ENCODE results near the gene ZNF496.
"Not testable (repeated sequence)": the region's sequence is repeated elsewhere in the genome, so short reads cannot be mapped to it uniquely, and the experiment has no call there.

The ZNF496 gene

GRCh38 chr1:247274605-247275256 is 56.9 kb downstream of the ZNF496 start:
- Histone ChIP-seq H3K36me3 (ENCODE audit: control insufficient read depth, insufficient read depth, low read length) (no peaks in the 10 kb centered on the region), H3K27ac (ENCODE audit: low read depth, low read length, severe bottlenecking) (no peak overlapping the region), H3K9me3 (ENCODE audit: control insufficient read depth, low read length) (peaks cover 4% of the 10 kb centered on the region), H3K4me1 (ENCODE audit: control insufficient read depth, insufficient read depth, low read length, poor library complexity, severe bottlenecking) (no peaks in the 10 kb centered on the region), H3K4me3 (ENCODE audit: extremely low read depth, insufficient read depth, low read length, poor library complexity, severe bottlenecking) (no peak overlapping the region)
- 90 to 93% methylated on average over 2 to 3 of the region's 3 CpGs for WGBS, 2 experiments (ENCODE audit: insufficient coverage in 2 of 2)

DNA sequence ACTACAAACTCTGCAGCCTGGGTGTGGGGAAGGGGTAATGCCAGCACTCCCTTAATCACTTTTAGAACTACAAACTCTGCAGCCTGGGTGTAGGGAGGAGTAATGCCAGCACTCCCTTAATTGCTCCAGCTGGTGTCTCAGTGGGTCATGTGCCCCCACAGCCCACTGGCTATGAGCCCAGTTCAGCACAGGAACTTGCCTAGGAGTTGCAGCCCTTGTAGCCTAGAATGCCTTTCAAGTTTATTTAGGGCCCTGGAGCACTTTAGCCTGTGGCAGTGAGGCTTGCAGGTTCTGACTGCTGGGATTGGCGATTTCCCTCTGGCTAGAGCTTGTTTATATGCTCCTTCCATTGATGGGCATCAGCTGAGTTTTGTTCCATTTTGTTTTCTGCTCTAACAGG is 58.7 kb downstream of the ZNF496 start:
- 67% methylated on average over 1 of the region's 1 CpG; no CpG with 5 or more reads in 1 of the 2 experiments for WGBS, 2 experiments (ENCODE audit: insufficient coverage in 2 of 2)
- no peaks in the 10 kb centered on the region for H3K36me3 ChIP-seq (ENCODE audit: control insufficient read depth, insufficient read depth, low read length)
- H3K27ac ChIP-seq (ENCODE audit: low read depth, low read length, severe bottlenecking) = no peak overlapping the region
- H3K9me3 ChIP-seq (ENCODE audit: control insufficient read depth, low read length) = peaks cover 4% of the 10 kb centered on the region
- H3K4me3 ChIP-seq (ENCODE audit: extremely low read depth, insufficient read depth, low read length, poor library complexity, severe bottlenecking) = no peak overlapping the region
- no peaks in the 10 kb centered on the region for H3K4me1 ChIP-seq (ENCODE audit: control insufficient read depth, insufficient read depth, low read length, poor library complexity, severe bottlenecking)

DNA sequence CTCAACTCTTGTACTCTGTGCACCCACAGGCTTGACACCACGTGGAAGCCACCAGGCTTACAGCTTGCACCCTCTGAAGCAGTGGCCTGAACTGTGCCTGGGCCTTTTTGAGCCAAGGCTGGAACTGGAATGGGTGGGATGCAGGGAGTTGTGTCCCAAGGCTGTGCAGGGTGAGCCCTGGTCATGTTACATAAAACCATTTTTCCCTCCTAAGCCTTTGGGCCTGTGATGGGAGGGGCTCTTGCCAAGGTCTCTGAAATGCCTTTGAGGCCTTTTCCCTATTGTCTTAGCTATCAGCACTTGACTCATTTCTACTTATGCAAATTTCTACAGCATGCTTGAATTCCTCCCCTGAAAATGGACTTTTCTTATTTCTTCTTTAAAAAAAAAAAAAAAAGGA is 61.7 kb downstream of the ZNF496 start:
- H3K4me3 ChIP-seq (ENCODE audit: extremely low read depth, insufficient read depth, low read length, poor library complexity, severe bottlenecking) = no peak overlapping the region
- no peaks in the 10 kb centered on the region for H3K4me1 ChIP-seq (ENCODE audit: control insufficient read depth, insufficient read depth, low read length, poor library complexity, severe bottlenecking)
- no peaks in the 10 kb centered on the region for H3K36me3 ChIP-seq (ENCODE audit: control insufficient read depth, insufficient read depth, low read length)
- 75 to 80% methylated on average over 1 of the region's 1 CpG for WGBS, 2 experiments (ENCODE audit: insufficient coverage in 2 of 2)
- H3K9me3 ChIP-seq (ENCODE audit: control insufficient read depth, low read length) = peaks cover 4% of the 10 kb centered on the region
- no peak overlapping the region for H3K27ac ChIP-seq (ENCODE audit: low read depth, low read length, severe bottlenecking)

DNA sequence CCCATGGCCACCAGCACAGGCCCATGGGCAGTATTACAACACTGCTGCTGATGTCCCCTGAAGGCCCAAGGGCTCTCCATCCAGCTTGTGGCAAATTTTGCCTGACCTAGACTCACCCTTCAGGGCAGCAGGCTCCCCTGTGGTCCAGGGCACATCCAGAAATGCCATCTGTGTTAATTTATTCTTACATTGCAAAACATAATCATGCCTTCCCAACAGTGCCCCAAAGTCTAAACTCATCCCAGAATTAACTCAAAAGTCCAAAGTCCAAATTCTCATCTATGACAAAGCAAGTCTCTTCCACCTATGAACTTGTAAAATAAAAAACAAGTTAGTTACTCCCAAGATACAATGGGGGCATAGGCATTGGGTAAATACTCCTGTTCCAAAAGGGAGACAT is 62.5 kb downstream of the ZNF496 start:
- Histone ChIP-seq H3K9me3 (ENCODE audit: control insufficient read depth, low read length) (peaks cover 4% of the 10 kb centered on the region), H3K27ac (ENCODE audit: low read depth, low read length, severe bottlenecking) (no peak overlapping the region), H3K4me3 (ENCODE audit: extremely low read depth, insufficient read depth, low read length, poor library complexity, severe bottlenecking) (no peak overlapping the region), H3K36me3 (ENCODE audit: control insufficient read depth, insufficient read depth, low read length) (no peaks in the 10 kb centered on the region), H3K4me1 (ENCODE audit: control insufficient read depth, insufficient read depth, low read length, poor library complexity, severe bottlenecking) (no peaks in the 10 kb centered on the region)

DNA sequence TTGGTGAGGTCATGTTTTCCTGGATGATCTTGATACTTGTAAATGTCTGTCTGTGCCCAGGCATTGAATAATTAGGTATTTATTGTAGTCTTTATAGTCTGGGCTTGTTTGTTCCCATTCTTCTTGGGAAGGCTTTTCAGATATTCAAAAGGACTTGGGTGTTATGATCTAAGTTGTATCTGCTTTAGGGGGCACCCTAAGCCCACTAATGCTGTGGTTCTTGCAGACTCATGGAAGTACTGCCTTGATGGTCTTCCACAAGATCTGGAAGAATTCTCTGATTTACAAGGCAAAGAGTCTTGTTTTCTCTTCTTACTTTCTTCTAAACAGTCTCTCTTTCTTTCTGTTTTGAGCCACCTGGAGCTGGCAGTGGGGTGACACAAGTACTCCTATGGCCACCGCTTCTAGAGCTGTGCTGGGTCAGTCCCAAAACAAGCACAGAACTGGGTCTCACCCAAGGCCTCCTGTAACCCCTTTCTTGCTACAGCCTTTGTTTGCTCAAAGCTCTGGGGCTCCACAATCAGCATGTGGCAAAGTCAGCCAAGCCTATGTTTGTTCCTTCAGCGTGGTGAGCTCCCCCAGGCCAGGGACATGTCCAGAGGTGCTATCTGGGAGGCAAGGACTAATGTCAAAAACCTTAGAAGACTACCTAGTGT is 63.1 kb downstream of the ZNF496 start:
- WGBS, 2 experiments (ENCODE audit: insufficient coverage in 2 of 2) = 90 to 95% methylated on average over 2 of the region's 2 CpGs
- peaks cover 4% of the 10 kb centered on the region for H3K9me3 ChIP-seq (ENCODE audit: control insufficient read depth, low read length)

DNA sequence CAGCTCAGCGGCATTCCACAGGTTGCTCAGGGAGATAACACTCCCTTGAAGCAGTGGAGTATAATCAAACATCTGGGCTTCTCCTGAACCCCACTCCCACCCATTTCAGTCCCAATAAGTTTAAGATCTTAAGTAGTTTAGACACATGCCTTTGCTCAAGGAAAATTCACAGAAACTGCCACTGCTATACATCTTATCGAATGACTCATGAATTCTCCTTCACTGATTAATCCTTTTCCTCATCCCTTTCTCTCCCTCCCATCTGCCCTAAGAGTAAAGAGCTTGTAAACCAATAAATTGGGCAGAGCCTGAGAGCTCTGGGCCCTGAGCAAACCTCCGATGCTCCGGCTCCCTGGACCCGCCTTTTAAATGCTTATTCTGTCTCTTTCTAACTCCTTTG is 65.6 kb downstream of the ZNF496 start:
- Histone ChIP-seq H3K27ac (ENCODE audit: low read depth, low read length, severe bottlenecking) (no peak overlapping the region), H3K4me3 (ENCODE audit: extremely low read depth, insufficient read depth, low read length, poor library complexity, severe bottlenecking) (no peak overlapping the region), H3K36me3 (ENCODE audit: control insufficient read depth, insufficient read depth, low read length) (no peaks in the 10 kb centered on the region), H3K4me1 (ENCODE audit: control insufficient read depth, insufficient read depth, low read length, poor library complexity, severe bottlenecking) (no peaks in the 10 kb centered on the region), H3K9me3 (ENCODE audit: control insufficient read depth, low read length) (no peaks in the 10 kb centered on the region)
- WGBS, 2 experiments (ENCODE audit: insufficient coverage in 2 of 2) = 90 to 91% methylated on average over 1 to 4 of the region's 5 CpGs

More for the DNA sequence above, 63.1 kb downstream of the ZNF496 start:
- H3K4me3 ChIP-seq (ENCODE audit: extremely low read depth, insufficient read depth, low read length, poor library complexity, severe bottlenecking) = no peak overlapping the region
- no peak overlapping the region for H3K27ac ChIP-seq (ENCODE audit: low read depth, low read length, severe bottlenecking)
- no peaks in the 10 kb centered on the region for H3K36me3 ChIP-seq (ENCODE audit: control insufficient read depth, insufficient read depth, low read length)
- H3K4me1 ChIP-seq (ENCODE audit: control insufficient read depth, insufficient read depth, low read length, poor library complexity, severe bottlenecking) = no peaks in the 10 kb centered on the region

DNA sequence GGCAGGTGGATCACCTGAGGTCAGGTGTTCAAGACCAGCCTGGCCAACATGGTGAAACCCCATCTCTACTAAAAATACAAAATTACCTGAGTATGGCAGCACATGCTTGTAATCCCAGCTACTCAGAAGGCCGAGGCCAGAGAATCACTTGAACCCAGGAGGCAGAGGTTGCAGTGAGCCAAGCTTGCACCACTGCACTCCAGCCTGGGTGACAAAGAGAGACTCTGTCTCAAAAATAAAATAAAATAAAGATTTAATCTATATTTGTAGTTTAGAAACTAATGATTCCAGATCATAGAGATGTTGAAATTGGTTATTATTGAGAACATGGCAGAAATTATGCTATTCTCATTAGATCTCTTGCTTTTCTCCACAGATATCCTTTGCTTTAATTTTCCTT is 75.9 kb downstream of the ZNF496 start, which contains the start of gene VN1R5:
VN1R5 (plus strand) TSS at position 301 of the 400 bp plus-strand sequence.
- H3K27ac ChIP-seq (ENCODE audit: low read depth, low read length, severe bottlenecking); H3K36me3 ChIP-seq (ENCODE audit: control insufficient read depth, insufficient read depth, low read length); H3K4me3 ChIP-seq (ENCODE audit: extremely low read depth, insufficient read depth, low read length, poor library complexity, severe bottlenecking); H3K9me3 ChIP-seq (ENCODE audit: control insufficient read depth, low read length); H3K4me1 ChIP-seq (ENCODE audit: control insufficient read depth, insufficient read depth, low read length, poor library complexity, severe bottlenecking): not testable (repeated sequence)
- WGBS, 2 experiments (ENCODE audit: insufficient coverage in 2 of 2) = 75 to 89% methylated on average over 1 of the region's 1 CpG

GRCh38 chr1:247247568-247247967 is 84.1 kb downstream of the ZNF496 start:
- no CpG with 5 or more reads among the region's 1 CpG for WGBS, 2 experiments (ENCODE audit: insufficient coverage in 2 of 2)
- H3K4me1 ChIP-seq (ENCODE audit: control insufficient read depth, insufficient read depth, low read length, poor library complexity, severe bottlenecking) = no peaks in the 10 kb centered on the region
- no peaks in the 10 kb centered on the region for H3K9me3 ChIP-seq (ENCODE audit: control insufficient read depth, low read length)
- H3K36me3 ChIP-seq (ENCODE audit: control insufficient read depth, insufficient read depth, low read length) = no peaks in the 10 kb centered on the region
- H3K27ac ChIP-seq (ENCODE audit: low read depth, low read length, severe bottlenecking) = no peak overlapping the region
- no peak overlapping the region for H3K4me3 ChIP-seq (ENCODE audit: extremely low read depth, insufficient read depth, low read length, poor library complexity, severe bottlenecking)

All from mesodermal cell (in vitro differentiated cells).